GM19328 (cell line): ENCODE measurements around the gene NUFIP2.
"Not testable (repeated sequence)": the region's sequence is repeated elsewhere in the genome, so short reads cannot be mapped to it uniquely, and the experiment has no call there.

Source experiments
- ATAC-seq: cut with Tn5 transposase; IDR thresholded peaks from one replicate; pipeline ENCODE4 v1.9.1; 2021; ENCODE audit warnings: mild to moderate bottlenecking, moderate library complexity; ENCODE audit not compliant: unreplicated experiment

Gene NUFIP2, protein sequence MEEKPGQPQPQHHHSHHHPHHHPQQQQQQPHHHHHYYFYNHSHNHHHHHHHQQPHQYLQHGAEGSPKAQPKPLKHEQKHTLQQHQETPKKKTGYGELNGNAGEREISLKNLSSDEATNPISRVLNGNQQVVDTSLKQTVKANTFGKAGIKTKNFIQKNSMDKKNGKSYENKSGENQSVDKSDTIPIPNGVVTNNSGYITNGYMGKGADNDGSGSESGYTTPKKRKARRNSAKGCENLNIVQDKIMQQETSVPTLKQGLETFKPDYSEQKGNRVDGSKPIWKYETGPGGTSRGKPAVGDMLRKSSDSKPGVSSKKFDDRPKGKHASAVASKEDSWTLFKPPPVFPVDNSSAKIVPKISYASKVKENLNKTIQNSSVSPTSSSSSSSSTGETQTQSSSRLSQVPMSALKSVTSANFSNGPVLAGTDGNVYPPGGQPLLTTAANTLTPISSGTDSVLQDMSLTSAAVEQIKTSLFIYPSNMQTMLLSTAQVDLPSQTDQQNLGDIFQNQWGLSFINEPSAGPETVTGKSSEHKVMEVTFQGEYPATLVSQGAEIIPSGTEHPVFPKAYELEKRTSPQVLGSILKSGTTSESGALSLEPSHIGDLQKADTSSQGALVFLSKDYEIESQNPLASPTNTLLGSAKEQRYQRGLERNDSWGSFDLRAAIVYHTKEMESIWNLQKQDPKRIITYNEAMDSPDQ

DNA sequence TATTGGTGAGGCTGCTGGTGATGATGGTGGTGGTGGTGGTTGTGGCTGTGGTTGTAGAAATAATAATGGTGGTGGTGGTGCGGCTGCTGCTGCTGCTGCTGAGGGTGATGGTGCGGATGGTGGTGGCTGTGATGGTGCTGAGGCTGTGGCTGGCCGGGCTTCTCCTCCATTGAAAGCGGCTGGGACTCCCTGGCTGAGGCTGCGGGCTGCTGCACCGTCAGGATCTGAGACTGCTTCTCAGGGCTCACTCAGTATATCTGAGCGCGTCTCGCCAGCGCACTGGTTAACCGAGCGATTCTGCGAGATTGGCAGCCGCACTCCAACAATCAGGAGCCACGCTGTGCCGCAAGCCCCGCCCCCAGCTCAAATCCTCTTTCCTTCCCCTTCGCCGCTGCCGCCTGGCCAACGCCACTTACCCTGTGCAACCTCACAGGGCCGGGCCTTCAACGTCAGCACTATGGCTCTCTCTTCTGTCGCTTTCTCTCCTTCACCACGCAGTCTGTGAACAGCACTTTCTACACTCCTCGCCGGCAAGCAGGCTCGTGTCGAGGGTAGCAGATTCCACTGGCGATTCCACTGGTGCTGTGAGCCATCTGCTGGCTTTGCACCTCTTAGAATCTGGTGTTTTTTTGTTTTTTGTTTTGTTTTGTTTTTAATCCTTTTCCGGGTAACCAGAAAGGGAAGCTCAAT lies at the start of gene NUFIP2:
Gene NUFIP2 (minus strand): TSS at position 259 of the 690 bp plus-strand sequence. CDS start 89 bp downstream, at position 170.
- ATAC-seq, result peak; percentile 79

DNA sequence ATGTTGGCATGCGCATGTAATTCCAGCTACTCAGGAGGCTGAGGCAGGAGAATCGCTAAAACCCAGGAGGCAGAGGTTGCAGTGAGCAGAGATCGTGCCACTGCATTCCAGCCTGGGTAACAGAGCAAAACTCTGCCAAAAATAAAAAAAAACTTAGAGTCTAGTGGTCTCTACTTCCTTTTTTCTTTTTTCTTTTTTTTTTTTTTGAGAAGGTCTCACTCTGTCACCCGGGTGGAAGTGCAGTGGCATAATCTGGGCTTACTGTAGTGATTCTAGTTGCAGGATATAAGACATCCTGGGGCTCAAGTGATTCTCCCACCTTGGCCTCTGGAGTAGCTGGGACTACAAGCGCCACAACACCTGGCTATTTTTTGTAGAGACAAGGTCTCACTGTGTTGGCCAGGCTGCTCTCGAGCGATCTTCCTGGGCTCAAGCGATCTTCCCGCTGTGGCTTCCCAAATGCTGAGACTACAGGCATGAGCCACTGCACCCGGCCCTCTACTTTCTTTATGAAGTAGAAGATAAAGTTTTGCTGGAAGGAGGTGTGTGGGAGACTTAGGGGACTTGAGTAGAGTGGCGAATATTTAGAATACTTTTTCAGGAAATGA lies 48.3 kb upstream of the NUFIP2 start:
- no peak for ATAC-seq

DNA sequence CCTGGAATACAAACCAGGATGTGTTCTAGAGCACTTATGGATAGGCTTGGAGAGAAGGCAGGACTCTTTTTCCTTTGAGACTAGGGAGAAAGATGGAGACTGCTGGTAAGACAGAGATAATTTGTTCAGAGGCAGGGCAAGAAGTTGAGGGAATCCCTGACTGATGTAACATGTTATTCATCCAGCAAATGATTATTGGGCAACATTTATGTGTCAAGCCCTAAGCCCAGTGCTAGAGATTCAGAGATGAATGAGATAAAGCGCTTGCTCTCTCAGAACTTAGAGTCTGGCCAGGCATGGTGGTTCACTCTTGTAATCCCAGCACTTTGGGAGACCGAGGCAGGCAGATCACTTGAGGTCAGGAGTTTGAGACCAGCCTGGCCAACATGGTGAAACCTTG lies 47.8 kb upstream of the NUFIP2 start:
- no peak for ATAC-seq

DNA sequence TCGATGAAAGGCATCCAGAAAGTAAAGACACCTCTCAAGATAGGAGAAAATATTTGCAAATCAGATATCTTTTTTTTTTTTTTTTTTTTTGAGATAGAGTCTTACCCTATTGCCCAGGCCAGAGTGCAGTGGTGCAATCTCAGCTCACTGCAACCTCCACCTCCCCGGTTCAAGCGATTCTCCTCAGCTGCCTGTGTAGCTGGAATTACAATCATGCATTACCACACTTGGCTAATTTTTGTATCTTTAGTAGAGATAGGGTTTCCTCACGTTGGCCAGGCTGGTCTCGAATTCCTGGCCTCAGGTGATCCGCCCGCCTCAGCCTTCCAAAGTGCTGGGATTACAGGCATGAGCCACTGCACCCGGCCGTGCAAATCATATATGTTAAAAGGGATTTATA lies 45.1 kb upstream of the NUFIP2 start:
- ATAC-seq, result not testable (repeated sequence)

DNA sequence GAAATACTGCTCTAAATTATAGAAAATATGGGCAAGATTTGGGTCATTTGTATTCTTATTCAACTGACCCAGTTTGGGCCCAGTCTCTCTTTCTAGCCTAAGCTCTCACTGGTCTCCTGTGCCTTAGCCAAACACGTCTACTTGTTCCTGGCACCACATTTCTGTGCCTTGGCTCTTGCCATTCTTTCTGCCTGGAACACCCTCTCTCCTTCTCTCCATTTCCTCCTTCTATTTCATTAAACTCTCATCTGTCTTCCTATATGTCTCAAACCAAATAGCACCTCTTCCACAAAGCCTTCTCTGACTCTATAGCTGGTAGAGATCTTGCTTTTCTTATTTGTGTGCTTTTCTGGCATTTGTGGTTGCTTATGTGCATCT lies 37.7 kb upstream of the NUFIP2 start:
- ATAC-seq, result no peak

DNA sequence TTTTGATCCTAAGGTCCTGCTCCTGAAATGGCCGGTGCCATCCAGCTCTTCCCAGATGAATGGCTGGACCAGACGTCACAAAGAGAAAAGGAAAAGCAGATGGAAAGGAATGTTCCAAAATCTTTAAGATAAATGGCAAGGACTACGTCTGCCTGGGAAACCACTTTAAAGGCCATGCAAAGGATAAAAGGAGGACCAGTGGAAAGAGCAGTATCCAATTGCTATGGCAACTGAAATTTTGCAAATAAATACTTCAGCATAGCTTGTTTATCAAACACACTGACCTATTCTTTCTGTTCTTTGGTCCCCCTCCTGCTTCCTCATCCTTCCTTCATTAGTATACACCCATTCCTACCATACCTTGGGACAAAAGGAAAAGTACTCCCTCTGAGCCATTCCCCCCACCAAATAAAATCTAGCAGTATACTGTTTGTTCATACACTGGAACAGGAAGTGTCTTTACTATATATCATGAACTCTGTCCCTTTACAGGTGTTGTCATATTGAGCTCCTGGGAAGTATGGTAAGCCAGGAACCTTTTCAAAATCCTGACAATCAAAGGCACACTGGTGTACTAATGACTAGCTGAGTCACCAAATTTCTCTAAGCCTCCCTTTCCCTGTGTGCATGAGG lies 37.2 kb upstream of the NUFIP2 start:
- ATAC-seq, result no peak

DNA sequence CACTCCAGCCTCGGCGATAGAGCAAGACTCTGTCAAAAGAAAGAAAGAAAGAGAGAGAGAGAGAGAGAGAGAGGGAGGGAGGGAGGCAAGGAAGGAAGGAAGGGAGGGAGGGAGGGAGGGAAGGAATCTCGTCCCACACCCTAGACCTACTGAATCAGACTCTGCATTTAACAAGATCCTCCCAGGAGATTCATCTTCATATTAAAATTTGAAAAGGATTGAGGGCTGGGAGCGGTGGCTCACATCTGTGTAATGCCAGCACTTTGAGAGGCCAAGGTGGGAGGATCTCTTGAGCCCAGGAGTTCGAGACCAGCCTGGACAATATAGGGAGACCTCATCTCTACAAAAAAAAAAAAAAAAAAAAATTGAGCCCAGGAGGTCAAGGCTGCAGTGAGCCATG lies 33.5 kb upstream of the NUFIP2 start:
- ATAC-seq, result no peak

DNA sequence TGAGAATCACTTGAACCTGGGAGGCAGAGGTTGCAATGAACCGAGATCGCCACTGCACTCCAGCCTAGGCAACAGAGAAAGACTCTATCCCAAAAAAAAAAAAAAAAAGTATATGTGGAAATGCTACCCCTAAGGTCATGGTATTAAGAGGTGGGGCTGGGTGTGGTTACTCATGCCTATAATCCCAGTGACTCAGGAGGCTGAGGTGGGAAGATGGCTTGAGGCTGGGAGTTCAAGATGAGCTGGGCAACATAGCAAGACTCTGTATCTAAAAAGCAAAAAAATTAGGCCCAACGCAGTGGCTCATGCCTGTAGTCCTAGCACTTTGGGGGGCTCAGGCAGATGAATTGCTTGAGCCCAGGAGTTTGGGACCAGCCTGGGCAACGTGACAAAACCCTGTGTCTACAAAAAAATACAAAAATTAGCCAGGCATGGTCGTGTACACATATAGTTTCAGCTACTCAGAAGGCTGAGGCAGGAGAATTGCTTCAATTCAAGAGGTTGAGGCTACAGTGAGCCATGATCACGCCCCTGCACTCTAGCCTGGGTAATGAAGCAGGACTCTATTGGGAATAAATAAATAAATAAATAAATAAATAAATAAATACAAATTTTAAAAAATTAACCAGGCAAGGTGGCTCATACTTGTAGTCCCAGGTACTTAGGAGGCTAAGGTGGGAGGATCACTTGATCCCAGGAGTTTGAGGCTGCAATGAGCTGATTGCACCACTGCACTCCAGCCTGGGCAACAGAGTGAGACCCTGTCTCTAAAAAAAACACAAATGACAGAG lies 32.3 kb upstream of the NUFIP2 start:
- no peak for ATAC-seq

DNA sequence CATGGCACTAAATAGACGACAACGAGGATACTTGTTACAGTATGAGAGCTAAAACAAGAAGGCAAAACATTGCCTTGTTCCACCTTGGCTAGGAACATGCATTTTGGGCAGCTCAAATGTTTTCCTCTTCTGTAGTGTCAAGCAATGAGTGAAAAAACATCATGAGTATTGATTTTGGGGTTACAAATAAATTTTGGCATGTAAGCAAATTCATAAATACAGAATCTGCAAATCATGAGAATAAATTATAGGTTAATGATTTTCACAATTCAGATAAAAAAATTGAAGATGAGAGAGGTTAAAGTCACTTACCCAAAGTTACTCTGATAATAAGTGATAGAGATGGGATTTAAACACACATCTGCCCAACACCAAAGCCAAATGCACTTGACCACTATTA lies 28.4 kb upstream of the NUFIP2 start:
- ATAC-seq, result no peak

DNA sequence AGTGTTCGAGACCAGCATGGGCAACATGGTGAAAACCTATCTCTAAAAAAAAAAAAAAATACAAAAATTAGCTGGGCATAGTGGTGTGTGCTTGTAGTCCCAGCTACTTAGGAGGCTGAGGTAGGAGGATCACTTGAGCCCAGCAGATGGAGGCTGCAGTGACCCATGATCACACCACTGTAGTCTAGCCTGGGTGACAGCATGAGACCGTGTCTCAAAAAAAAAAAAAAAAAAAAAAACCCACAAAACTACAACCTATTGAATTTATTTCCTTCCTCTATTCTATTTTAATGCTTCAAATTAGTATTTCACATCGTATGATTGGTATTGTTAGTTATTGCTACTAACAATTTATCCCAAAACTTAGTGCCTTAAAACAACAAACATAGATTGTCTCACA lies 9.4 kb upstream of the NUFIP2 start:
- no peak for ATAC-seq

DNA sequence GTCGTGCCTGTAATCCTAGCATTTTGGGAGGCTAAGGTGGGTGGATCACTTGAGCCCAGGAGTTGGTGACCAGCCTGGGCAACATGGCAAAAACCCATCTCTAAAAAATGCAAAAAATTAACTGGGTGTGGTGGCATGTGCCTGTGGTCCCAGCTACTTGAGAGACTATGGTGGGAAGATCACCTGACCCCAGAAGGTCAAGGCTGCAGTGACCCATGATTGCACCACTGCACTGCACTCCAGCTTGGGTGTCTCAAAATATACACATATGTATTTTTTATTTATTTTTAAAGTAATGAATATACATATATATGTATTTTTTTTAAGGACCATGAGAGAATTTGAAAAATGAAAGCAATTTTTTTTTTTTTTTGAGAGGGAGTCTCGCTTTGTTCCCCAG lies 5.1 kb upstream of the NUFIP2 start:
- no peak for ATAC-seq

DNA sequence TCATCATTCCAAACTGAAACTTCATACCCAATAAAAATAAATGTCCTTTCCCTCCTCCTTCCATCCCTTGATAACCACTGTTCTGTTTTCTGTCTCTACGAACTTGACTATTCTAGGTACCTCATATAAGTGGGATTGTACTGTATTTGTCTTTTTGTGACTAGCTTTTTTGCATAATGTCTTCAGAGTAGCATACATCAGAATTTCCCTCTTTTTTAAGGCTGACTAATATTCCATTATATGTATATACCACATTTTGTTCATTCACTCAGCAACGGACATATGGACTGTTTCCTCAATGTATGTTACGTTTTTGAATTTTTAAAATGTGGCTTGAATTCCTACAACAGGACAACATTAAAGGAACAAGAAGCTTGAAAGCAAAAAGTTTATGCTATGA lies 1.5 kb upstream of the NUFIP2 start:
- no peak for ATAC-seq

DNA sequence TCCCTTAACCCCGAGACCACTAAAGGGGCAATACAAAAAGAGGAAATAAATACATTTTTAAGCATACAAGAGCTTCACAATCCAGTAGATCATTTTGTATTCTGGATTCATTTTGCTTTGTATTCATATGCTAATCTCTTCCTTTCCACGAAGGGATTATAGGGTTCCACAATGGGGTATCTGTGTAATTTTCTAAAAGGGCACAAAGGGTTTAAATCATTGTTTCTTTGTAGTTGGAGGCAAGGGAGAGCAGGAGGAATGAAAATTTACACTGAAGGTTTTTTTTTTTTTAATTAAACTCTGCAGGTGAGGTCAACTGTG lies 592 bp upstream of the NUFIP2 start:
- ATAC-seq, result no peak

DNA sequence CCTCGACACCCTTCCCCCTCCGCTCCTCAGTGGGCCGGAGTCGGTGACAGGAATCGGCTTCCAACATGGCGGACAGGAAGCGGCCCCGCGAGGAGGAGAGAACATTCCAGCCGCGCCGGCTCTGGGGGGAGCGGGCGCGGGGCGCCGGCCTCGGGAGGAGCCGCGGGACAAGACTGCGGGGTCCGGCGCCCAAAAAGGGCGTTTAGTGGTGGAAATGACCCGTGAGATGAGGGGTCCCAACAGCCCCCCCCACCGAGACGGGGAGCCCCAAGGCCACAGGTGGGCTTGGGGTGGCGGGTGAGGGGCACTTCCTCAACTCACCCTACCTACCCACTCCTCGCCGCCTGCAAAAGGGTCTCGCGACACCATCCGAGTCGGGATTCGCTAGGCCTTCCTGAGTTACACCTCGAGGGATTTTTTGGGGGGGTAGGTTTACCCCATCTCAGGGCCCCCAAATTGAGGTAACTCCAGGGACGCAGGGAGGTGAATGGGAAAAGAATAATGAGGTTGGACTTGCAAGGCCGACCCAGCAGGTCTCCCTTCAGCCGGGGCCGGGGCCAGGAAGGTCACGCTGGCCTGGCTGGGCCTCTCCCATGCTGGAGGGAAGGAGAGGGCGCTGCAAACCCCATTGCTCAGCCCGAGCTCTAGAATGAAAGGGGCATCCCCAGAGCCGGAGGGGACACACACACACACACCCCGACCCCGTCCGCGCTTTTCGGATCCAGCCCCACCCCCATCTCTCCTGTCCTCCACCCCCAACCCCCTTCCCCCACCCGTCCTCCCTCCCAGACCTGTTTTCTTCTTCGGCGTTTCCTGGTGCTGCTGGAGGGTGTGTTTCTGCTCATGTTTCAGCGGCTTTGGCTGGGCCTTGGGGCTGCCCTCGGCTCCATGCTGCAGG lies 707 bp downstream of the NUFIP2 start:
- no peak for ATAC-seq

DNA sequence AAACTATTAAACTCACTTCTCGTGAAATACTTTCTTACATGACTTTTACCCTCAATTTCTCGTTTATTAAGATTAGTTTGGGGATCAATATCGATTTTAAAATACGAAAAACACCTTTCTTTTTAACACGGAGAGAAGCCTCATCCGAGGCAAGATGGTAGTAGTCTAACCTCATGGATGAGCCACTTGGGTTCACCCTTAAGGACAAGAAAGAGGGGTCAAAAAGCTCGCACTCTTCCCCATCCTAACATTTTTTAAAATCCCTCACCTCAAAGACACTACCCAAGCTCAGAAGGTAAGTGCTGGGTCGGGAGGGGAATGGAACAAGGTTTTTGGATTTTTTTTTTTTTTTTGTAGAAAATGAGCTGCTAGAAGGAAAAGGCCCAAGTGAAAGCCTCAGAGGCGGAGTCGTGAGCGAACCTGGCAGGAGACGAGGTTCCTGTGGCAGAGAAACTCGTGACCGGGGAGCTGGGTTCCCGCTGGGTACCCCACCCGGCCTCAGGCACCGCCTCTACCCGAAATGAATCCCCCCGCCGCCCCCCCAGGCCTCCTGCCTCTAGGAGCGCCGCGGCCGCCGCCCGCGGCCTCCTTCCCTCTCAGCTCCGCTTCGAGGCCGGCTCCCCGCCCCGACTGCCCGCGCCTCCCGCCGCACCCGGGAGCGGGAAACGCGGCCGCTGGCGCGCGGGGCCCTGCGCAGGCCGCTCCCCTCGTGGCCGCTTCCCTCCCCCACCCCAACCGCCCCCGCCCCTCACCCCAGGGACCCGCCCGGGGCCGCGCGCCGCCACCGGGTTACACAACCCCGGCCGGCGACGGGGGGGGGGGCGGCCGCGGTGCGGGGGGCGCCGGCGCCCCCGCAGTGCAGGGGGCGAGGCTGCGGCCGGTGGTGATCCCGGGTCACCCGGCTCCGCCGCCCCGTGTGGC lies 1.6 kb downstream of the NUFIP2 start:
- ATAC-seq, result no peak

DNA sequence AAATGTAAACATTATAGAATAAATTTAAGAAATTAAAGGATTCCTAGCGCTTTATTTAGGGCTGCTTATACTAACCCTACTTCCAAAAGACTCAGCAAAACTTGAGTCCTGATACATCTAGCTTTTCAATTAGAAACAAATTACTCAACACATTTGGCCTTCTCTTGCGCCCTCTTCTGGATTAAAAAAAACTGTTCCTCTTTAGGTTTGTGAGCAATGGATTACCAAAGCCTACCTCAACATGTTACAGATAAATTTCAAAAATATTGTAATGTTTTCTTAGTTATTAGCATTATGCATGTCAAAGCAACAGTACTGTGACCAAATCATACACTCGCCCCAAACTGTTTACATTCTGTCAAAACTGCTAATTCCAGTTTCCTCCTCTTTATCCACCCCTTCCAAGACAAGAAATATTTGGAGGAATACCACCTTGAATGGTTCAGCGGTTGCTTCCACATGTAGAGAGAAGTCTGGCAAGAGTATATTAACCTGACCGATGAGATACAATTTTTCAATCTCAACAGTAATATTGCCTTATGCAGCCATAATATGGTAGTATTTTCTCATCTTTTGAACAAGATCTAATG lies 2.7 kb downstream of the NUFIP2 start:
- no peak for ATAC-seq

DNA sequence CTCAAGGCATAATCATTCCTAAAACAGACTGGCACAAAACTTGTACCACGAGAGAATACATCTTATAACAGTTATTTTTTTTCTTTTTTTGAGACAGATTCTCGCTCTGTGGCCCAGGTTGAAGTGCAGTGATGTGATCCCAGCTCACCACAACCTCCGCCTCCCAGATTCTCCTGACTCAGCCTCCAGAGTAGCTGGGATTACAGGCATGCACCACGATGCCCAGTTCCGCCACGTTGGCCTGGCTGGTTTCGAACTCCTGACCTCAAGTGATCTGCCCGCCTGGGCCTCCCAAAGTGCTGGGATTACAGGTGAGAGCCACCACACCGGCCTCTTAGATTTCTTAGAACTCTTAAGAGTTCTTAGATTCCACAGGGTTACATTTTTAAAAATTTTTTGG lies 4.1 kb downstream of the NUFIP2 start:
- ATAC-seq, result no peak

DNA sequence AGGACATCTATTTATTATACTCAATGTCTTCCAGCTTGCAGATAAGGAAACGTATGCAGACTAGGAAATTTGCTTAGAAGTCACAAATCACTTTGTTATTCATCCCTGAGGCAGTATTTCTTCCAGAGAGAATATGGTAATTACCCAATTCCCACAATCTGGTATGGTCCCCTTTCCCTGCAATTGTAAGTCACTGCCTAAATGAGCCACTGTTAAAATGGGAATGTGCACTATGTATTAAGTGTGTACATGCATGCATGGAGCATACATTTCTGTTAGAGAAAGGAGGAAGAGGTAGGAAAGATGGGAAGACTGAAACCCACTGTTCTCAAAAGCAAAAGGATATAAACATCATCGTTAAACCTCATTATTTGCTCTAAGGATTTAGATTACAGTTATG lies 10.0 kb downstream of the NUFIP2 start:
- no peak for ATAC-seq
